Calu3 (cell line): Measurements from ENCODE around the gene PLEKHG3. TPM values are rescaled to one million over a fixed set of nuclear protein-coding genes. Genes with fewer than 3 reads are reported as not detected.

Source experiments
- BruUV-seq: library from RNA; stranded (reverse); fragments of 400-500 nt; replicated peaks from 2 replicates; lab custom pipeline; 2021; lab: Mats Ljungman, UMichigan
- CTCF ChIA-PET: fragments of 300-600 bp; sonication (Branson Sonifier 250); formaldehyde crosslinking; loops from one replicate; lab custom pipeline; 2022; ENCODE audit warnings: antibody characterized with exemption; lab: Charles Lee
- DNase-seq: peaks from one replicate; pipeline ENCODE4 v3.0.0; 2022
- H3K27ac Mint-ChIP-seq: one replicate; pipeline ENCODE4 v1.8.0; 2022; ENCODE audit warnings: mixed read lengths; ENCODE audit not compliant: unreplicated experiment
- H3K27me3 Mint-ChIP-seq: one replicate; pipeline ENCODE4 v1.8.0; 2022; ENCODE audit warnings: mixed read lengths; ENCODE audit not compliant: unreplicated experiment
- H3K36me3 Mint-ChIP-seq: one replicate; pipeline ENCODE4 v1.8.0; 2022; ENCODE audit warnings: mild to moderate bottlenecking, moderate library complexity, mixed read lengths; ENCODE audit not compliant: insufficient read depth, unreplicated experiment
- H3K4me1 Mint-ChIP-seq: one replicate; pipeline ENCODE4 v1.8.0; 2022; ENCODE audit warnings: mild to moderate bottlenecking, low read depth, mixed read lengths; ENCODE audit not compliant: unreplicated experiment
- H3K4me3 Mint-ChIP-seq: one replicate; pipeline ENCODE4 v1.8.0; 2022; ENCODE audit warnings: mild to moderate bottlenecking, low read depth, moderate library complexity, mixed read lengths; ENCODE audit not compliant: unreplicated experiment
- H3K9me3 Mint-ChIP-seq: one replicate; pipeline ENCODE4 v1.8.0; 2022; ENCODE audit warnings: low read depth, mixed read lengths; ENCODE audit not compliant: unreplicated experiment
- CTCF ChIP-seq: fragments of 200-600 bp; IDR thresholded peaks from one replicate; pipeline ENCODE4 v1.8.0; 2022; ENCODE audit warnings: antibody characterized with exemption; ENCODE audit not compliant: unreplicated experiment
- intact Hi-C: fragments of 100-400 bp; cut with micrococcal nuclease; formaldehyde crosslinking; loops from one replicate; pipeline ENCODE4 v1.10.0; 2022; ENCODE audit not compliant: unreplicated experiment
- total RNA-seq: library from RNA; stranded (reverse); gene quantifications from 2 replicates; pipeline ENCODE4 v1.2.3, GENCODE V29; 2022

The PLEKHG3 gene
- total RNA-seq, 1 experiment from 2014 or later = 39.0 TPM

DNA sequence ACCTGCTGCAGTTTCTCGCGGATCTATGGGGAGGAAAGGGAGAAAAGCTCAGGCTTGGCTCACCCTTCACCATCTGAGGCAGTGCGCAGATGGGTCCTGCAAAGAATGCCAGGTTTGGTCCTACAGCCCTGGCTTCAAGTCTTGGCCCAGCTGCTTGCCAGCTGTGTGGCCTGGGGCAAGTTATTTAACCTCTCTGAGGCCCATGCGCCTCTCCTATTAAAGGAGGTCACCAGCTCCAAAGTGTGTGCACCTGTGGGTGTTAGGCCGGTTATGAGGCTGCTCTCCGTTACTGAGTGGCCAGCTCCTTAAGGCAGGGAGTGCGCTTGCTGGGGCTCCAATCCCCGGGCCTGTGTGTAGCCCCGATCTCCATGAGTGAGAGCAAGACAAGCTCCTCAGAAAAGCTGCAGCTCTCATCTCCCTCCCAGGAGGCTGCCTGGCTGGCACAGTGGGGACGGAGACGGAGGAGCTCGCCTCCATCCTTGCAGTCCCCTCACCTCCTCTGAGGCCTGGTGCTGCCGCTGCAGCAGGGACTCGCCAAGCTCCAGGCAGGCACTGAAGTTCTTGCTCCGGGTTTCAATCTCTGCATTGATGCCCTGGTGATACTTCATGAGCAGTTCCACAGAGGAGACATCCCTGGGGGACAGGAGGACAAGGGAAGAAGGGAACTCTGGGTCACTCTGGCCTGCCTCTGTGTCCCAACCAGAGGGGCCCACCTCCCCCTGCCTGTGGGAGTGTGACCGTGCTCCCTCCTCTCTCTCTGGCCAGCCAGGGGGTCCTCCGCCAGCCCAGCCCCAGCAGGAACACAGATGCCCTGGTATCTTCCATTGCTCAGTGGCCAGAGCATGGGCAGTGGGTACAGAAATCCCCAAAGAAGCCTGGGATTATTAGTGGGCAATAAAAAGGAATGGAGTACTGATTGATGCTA is 65.1 kb downstream of the PLEKHG3 start:
- intact Hi-C loops = no loop called here
- no peak overlapping the region for H3K27ac Mint-ChIP-seq
- peaks cover 36% of the 10 kb centered on the region for H3K27me3 Mint-ChIP-seq
- H3K36me3 Mint-ChIP-seq = no peaks in the 10 kb centered on the region
- no peak for TF ChIP-seq CTCF
- no TSS peak for BruUV-seq
- H3K4me3 Mint-ChIP-seq = no peak overlapping the region
- H3K9me3 Mint-ChIP-seq = no peaks in the 10 kb centered on the region
- no peak for DNase-seq
- CTCF ChIA-PET = no interaction called here
- H3K4me1 Mint-ChIP-seq = no peaks in the 10 kb centered on the region

DNA sequence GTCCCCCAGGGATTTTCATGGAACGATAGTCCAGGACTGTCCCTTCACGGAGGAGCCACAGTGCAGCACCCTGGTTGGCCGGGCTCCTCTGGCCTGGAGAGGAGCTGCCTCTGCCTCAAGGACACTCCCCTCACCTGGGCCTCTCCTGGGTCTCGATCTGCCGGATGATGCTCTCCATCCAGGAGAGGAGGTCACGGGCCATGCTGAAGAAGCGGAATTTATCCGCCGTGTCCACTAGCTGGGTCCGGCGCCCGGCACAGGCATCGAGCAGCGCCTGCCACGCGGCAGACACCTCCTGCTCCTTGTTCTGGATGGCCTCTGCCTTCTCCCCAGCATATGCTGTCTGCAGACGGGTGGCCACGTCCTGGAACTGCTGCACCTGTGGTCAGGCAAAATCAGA is 66.5 kb downstream of the PLEKHG3 start:
- intact Hi-C loops = no loop called here
- Mint-ChIP-seq H3K9me3 (no peaks in the 10 kb centered on the region), H3K27me3 (peaks cover 50% of the 10 kb centered on the region), H3K4me1 (no peaks in the 10 kb centered on the region), H3K36me3 (no peaks in the 10 kb centered on the region), H3K27ac (no peak overlapping the region), H3K4me3 (no peak overlapping the region)
- CTCF ChIA-PET = interaction anchor here (0.6 kb wide), 1 partner anchor 15 kb away, joined by 3 read pairs; no protein-coding TSS in a partner anchor
- DNase-seq = no peak
- no TSS peak for BruUV-seq
- TF ChIP-seq CTCF = no peak

GRCh38 chr14:64771161-64771560 is 66.9 kb downstream of the PLEKHG3 start:
- Mint-ChIP-seq H3K27me3 (peaks cover 54% of the 10 kb centered on the region), H3K36me3 (no peaks in the 10 kb centered on the region), H3K27ac (no peak overlapping the region), H3K4me1 (no peaks in the 10 kb centered on the region), H3K9me3 (no peaks in the 10 kb centered on the region), H3K4me3 (no peak overlapping the region)
- CTCF ChIA-PET = interaction anchor here (0.6 kb wide), 1 partner anchor 14 kb away, joined by 3 read pairs; no protein-coding TSS in a partner anchor
- TF ChIP-seq CTCF = no peak
- intact Hi-C loops = no loop called here
- BruUV-seq = no TSS peak
- no peak for DNase-seq

GRCh38 chr14:64772397-64772950 is 68.2 kb downstream of the PLEKHG3 start:
- H3K27ac Mint-ChIP-seq = no peak overlapping the region
- DNase-seq = no peak
- H3K27me3 Mint-ChIP-seq = peaks cover 67% of the 10 kb centered on the region
- no peaks in the 10 kb centered on the region for H3K9me3 Mint-ChIP-seq
- H3K4me1 Mint-ChIP-seq = no peaks in the 10 kb centered on the region
- CTCF ChIA-PET = interaction anchor here (1.1 kb wide), 1 partner anchor 119 kb away, joined by 3 read pairs; no protein-coding TSS in a partner anchor
- no peak for TF ChIP-seq CTCF
- intact Hi-C loops = no loop called here
- BruUV-seq = no TSS peak
- H3K36me3 Mint-ChIP-seq = no peaks in the 10 kb centered on the region
- H3K4me3 Mint-ChIP-seq = no peak overlapping the region
